NOMO-1 treated with dmso at 0.1 percent for 144 hours (cell line): ENCODE results near the gene RPL37A.

Experiments used
- DNase-seq: peaks from one replicate; lab custom pipeline; 2025; ENCODE audit not compliant: unreplicated experiment; lab: John Stamatoyannopoulos, UW

RPL37A gene

DNA sequence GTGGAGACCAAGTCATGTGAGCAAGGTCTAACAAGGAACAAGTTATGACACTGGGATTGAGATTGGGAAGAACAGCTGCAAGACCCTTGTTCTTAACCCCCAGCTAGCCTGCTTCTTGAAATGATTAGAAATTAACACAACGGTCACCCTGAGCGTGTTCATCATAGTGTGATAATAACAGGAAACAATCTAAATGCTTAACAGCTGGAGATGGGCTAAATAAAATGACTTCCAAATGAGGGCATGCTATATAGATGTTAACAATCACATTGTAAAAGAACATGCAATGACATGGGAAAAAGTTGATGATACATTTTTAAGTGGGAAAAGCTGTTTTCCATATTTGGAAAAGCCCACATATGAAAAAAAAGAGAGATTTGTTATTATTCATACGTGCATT is 47.6 kb downstream of the RPL37A start:
- no peak for DNase-seq

DNA sequence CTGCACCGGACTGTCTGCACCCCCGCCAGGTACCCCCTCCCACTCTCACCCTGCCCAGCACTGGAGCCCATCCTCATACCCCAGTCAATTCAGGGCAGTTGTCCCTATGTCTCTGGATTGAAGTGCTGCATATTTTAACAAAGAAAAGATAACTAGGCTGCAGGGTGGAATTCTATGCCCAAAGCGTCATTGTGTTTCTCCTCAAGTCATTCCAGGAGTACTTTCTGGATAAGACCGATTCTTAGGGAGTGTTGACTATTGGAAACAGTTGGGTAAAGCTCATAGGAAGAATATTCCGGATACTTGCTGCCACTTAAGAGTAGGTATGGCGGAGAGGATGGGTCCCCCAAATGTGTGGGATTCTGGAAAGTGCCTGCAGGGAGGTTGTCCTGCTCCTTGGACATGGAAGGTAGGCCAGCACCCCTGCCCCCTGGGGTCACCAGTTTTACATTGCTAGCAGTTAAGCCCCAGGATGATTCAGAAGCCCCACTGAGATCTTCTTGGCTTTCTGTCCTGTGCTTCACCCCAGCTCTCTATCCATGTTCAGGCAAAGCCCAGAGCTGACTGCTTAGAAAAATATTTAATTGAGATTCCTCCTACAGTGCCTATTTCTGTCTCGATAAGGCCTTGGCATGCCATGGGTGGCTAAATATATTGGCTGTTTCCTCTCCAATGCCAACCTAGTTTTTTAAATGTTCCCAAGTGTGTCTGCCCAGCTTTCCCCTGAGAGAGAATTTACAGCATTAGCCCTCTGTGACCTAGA is 48.2 kb downstream of the RPL37A start:
- no peak for DNase-seq

- DNase-seq: no peak
These were observed 50.3 kb downstream of the RPL37A start for GRCh38 chr2:216548901-216549331.

- no peak for DNase-seq
These were observed 51.5 kb downstream of the RPL37A start for GRCh38 chr2:216549926-216550690.

- no peak for DNase-seq
These were observed 52.8 kb downstream of the RPL37A start for GRCh38 chr2:216551234-216552068.

DNA sequence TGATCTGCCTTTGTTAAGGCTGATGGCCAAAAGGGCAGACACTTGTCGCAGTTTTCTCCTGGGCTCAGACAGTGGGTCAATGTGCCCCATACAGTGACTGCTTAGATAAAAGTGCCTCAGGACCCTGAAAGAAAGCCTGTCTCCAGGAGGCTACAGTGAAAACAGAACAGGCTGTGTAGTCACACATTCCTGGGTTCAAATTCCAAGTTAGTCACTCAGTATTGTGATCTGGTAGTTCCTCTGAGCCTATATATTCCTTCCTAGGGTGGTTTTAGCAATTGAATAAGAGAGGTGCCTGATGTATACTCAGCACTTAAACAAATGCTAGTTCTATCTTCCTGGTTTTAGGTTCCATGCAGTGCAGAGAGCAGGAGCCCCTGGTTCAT is 54.4 kb downstream of the RPL37A start:
- DNase-seq: no peak
